GM21576 (cell line): ENCODE measurements around the gene OGFR.

Source experiments
- ATAC-seq: cut with Tn5 transposase; IDR thresholded peaks from one replicate; pipeline ENCODE4 v1.9.1; 2021; ENCODE audit warnings: mild to moderate bottlenecking, moderate library complexity; ENCODE audit not compliant: unreplicated experiment

The OGFR gene

GRCh38 chr20:62804627-62805154 is at the start of gene OGFR:
Gene OGFR, plus strand, starts transcription at chr20:62804835. Its CDS starts 25 bp downstream, at chr20:62804860.
- ATAC-seq, result peak; percentile 41

DNA sequence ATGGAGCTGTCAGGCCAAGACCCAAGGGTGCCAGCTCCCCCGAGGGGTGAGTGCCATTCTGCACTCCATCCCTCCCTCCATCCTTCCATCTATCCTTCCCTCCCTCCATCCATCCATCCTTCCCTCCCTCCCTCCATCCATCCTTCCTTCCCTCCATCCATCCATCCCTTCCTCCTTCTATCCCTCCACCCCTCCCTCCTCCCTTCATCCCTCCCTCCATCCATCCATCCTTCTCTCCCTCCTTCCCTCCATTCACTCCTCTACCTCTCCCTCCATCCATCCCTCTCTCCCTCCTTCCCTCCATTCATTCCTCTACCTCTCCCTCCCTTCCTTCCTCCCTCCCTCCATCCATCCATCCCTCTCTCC is 49.7 kb upstream of the OGFR start:
- no peak for ATAC-seq

GRCh38 chr20:62755817-62756724 is 48.6 kb upstream of the OGFR start:
- no peak for ATAC-seq

GRCh38 chr20:62758226-62758912 is 46.3 kb upstream of the OGFR start:
- no peak for ATAC-seq

DNA sequence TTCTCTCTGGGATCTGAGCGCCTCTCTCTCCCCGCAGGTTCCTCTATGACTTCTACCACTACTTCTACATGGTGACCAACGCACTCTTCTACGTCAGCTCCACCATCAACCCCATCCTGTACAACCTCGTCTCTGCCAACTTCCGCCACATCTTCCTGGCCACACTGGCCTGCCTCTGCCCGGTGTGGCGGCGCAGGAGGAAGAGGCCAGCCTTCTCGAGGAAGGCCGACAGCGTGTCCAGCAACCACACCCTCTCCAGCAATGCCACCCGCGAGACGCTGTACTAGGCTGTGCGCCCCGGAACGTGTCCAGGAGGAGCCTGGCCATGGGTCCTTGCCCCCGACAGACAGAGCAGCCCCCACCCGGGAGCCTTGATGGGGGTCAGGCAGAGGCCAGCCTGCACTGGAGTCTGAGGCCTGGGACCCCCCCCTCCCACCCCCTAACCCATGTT is 44.6 kb upstream of the OGFR start:
- ATAC-seq, result no peak

GRCh38 chr20:62760471-62760855 is 44.2 kb upstream of the OGFR start:
- ATAC-seq, result no peak

DNA sequence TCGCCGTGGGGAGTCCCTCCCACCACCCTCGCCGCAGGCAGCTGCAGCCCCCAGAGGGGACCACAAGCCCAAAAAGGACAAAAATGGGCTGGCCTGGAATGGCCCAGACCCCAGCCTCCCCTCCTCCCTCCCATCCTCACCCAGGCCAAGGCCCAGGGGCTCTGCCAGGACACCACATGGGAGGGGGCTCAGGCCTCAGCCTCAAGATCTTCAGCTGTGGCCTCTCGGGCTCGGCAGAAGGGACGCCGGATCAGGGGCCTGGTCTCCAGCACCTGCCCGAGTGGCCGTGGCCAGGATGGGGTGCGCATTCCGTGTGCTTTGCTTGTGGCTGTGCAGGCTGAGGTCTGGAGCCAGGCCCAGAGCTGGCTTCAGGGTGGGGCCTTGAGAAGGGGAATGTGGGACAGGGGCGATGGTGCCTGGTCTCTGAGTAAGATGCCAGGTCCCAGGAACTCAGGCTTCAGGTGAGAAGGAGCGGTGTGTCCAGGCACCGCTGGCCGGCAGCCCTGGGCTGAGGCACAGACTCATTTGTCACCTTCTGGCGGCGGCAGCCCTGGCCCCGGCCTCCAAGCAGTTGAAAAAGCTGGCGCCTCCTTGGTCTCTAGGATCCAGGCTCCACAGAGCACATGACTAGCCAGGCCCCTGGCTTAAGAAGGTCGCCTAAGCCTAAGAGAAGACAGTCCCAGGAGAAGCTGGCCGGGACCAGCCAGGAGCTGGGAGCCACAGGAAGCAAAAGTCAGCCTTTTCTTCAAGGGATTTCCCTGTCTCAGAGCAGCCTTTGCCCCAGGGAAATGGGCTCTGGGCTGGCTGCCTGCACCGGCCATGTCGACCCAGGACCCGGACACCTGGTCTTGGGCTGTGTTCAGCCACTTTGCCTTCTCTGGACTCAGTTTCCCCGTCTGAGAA is 43.5 kb upstream of the OGFR start:
- ATAC-seq, result no peak

DNA sequence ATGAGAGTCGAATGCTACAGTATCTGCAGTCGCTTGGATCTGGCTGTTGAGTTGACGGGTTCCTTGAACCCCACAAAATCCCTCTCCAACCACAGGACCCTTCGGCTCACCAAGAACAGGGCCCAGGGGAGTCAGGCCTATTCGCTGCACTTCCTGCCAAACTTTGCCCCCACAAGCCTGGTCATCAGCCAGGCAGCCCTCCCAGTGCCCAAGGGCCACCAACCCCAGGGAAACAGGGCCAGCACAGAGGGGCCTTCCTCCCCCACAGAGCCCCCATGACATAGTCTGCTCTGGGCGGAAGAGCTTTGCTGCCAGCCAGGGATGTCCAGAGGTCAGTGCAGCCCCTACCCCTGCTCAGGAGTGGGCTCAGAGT is 42.9 kb upstream of the OGFR start:
- ATAC-seq, result no peak

DNA sequence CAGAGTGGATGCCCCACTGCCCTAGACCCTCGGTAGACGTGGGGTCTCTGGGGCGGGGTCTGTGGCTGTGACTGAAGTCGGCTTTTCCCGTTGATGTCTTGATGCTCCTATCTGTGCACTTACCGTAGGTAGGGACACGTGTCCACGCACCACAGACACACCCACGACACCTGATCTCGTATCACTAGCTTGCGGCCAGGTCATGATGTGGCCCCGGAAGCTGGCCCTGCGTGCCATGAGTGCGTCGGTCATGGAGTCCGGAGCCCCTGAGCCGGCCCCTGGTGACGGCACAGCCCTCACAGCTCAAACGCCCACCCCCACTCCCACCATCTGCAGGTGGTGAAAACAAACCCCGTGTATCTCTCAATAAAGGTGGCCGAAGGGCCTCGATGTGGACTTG is 42.3 kb upstream of the OGFR start:
- no peak for ATAC-seq

- no peak for ATAC-seq
These were observed 41.8 kb upstream of the OGFR start for GRCh38 chr20:62762801-62763368.

DNA sequence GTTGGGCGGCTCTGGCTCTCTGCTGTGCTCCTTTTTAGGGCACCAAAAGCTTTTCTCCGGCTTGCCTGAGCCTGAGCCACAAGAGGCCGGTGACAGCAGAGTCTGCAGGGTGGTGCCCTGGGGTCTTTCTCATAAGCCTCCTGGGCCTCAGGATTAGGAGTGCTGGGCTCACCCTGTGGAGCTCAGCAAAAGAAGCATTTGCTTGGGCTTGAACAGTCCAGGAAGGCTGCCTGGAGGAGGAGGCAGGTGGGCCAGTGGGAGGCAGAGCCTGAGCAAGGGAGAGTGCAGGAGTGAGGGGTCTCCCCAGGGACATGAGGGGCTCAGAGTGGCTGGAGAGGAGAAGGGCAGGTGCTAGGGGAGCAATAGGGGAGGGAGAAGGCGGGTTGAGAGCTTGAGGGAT is 41.2 kb upstream of the OGFR start:
- ATAC-seq, result no peak

DNA sequence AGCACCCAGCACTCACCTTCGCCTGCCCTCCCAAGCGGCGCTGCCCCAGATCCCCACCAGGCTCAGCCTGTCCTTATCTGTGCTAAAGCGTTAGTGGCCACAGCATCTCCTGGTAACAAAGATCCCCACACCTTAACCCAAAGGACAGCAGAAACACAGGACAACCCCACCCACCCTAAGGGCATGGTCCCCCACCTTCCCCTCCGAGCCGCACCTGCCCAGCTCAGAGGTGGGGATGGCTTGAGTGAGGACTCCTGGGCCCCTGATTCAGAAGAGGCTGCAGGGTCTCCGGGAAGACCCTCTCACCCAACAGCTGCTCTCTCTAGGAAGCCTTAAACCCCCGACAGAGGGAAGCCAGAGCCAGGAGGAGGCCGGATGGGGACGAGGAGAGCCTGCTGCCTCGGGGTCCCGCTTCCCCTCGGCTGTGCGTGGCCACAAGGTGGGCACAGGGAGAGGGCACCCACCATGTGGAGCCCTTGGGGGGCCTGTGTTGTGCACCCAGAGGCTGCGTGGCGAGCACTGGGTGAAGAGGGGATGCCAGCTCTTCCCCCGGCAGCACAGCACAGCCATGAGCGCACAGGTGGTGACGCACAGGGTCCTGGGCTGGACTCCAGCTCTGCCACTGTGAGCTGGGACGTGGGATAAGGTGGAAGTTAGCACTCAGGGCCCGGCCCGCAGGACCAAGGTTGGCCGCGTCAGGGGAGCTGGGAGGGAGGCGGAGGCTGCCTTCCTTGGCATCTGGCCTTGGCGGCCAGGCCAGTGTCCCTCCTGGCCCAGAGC is 40.3 kb upstream of the OGFR start:
- no peak for ATAC-seq

GRCh38 chr20:62765021-62765420 is 39.6 kb upstream of the OGFR start:
- ATAC-seq, result no peak

DNA sequence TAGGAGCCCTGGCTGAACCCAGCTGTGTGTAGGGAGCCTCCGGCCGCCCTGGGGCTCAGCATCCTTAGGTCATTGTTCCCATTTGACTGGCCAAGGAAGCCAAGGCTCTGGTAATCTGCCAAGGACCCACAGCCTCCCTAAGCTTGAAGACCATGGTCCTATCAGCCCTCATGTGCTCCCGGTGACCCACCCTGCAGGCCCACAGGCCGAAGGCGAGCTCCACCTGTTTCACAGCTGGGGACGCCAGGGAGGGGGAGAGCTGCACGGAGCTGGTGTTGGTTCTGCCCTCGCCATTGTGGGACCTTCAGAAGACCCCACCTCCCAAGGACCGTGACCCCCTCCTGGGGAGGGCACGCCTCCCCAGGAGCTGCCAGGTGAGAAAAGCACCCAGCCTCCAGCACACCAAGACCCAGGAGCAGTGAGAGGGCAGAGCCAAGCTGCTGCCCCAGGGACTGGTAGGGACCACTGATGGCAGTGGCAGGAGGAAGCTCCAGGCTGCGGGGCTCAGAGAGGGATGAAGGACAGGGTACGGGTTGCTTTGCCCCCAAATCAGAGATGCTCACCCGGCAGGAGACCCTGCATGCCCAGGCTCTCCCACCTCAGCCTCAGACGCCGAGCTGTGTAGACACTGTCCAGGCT is 39.1 kb upstream of the OGFR start:
- no peak for ATAC-seq

GRCh38 chr20:62766071-62766450 is 38.6 kb upstream of the OGFR start:
- ATAC-seq, result no peak

DNA sequence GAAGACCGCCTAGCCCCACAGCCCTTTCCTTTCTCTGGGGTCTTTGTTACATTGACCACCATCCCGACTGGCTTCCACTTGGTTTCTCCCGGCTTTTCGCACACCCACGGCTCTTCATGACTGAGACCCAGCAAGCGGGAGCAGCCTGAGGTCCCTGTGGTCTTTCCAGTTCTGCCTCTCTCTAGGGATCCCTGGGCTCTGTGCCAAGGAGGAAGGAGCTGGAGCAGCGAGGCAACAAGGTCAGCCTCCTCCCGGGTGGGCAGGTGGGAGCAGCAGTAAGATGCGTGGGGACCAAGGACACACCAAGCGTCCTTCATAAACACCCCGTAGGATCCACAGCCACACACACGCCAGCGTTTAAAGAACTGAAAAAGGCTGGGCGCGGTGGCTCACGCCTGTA is 37.9 kb upstream of the OGFR start:
- ATAC-seq, result no peak

GRCh38 chr20:62768234-62768546 is 36.4 kb upstream of the OGFR start:
- ATAC-seq, result no peak

DNA sequence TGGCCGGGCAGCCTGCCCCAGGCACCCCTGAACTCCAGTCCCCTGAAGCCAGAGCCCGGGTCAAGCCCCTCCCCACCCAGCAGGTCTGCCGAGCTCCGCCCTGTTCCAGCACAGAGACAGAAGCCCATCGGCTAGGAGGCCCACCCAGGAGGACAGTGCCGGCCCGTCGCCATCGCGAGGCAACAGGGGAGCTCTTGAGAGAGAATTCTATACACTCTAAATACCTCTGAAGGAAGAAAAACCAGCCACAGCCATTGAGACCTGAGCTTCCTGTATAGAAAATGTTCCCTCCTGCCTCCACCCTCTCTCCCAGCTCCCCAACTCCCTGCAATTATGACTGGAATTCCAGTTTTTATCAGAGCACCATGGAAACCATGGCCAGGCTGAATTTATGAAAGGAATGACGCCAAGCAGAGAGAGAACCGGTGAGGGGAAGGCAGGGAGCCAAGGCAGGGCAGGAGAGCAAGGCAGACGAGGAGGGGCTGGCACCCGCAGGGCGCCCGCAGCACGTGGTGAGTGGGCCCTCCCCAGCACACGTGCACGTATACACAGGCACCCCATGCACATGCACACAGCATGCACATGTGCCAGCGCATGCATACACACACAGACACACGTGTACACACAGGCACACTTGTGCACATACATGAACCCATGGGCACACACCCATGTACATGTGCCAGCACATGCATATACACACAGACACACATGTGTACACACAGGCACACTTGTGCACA is 35.9 kb upstream of the OGFR start:
- no peak for ATAC-seq
